UCSD-AML1 (cell line): ENCODE measurements around the gene AATF.
"Not testable (repeated sequence)": the region's sequence is repeated elsewhere in the genome, so short reads cannot be mapped to it uniquely, and the experiment has no call there.

Experiments used
- DNase-seq: peaks from one replicate; lab custom pipeline; 2025; ENCODE audit not compliant: unreplicated experiment; lab: John Stamatoyannopoulos, UW

The AATF gene

GRCh38 chr17:37073464-37073863 is 124.7 kb downstream of the AATF start:
- DNase-seq, result not testable (repeated sequence)

- no peak for DNase-seq
These were observed 130.4 kb downstream of the AATF start for GRCh38 chr17:37079065-37079708.

GRCh38 chr17:37079735-37080134 is 131.0 kb downstream of the AATF start:
- no peak for DNase-seq

GRCh38 chr17:37081287-37081686 is 132.5 kb downstream of the AATF start:
- DNase-seq, result peak; percentile 35

GRCh38 chr17:37082311-37082860 is 133.6 kb downstream of the AATF start:
- DNase-seq, result no peak

- no peak for DNase-seq
These were observed 134.2 kb downstream of the AATF start for GRCh38 chr17:37082985-37083384.

GRCh38 chr17:37083456-37083855 is 134.7 kb downstream of the AATF start:
- DNase-seq, result no peak

GRCh38 chr17:37084372-37084771 is 135.6 kb downstream of the AATF start:
- no peak for DNase-seq

GRCh38 chr17:37086334-37086733 is 137.6 kb downstream of the AATF start:
- DNase-seq, result no peak

- no peak for DNase-seq
These were observed 138.2 kb downstream of the AATF start for GRCh38 chr17:37086948-37087347.

- no peak for DNase-seq
These were observed 138.9 kb downstream of the AATF start for GRCh38 chr17:37087683-37088082.

GRCh38 chr17:37088459-37088858 is 139.7 kb downstream of the AATF start:
- no peak for DNase-seq

- DNase-seq, result no peak
These were observed 140.2 kb downstream of the AATF start for GRCh38 chr17:37088913-37089312.

GRCh38 chr17:37089956-37090355 is 141.2 kb downstream of the AATF start:
- peak; percentile 51 for DNase-seq

- DNase-seq, result no peak
These were observed 142.2 kb downstream of the AATF start for GRCh38 chr17:37090941-37091340.

- DNase-seq, result no peak
These were observed 143.3 kb downstream of the AATF start for GRCh38 chr17:37092071-37092470.

- no peak for DNase-seq
These were observed 143.9 kb downstream of the AATF start for GRCh38 chr17:37092701-37093100.

- no peak for DNase-seq
These were observed 145.6 kb downstream of the AATF start for GRCh38 chr17:37094391-37094790.

- DNase-seq, result no peak
These were observed 147.3 kb downstream of the AATF start for GRCh38 chr17:37096071-37096470.

GRCh38 chr17:37097154-37097553 is 148.4 kb downstream of the AATF start:
- no peak for DNase-seq

- no peak for DNase-seq
These were observed 149.4 kb downstream of the AATF start for GRCh38 chr17:37098152-37098551.

- DNase-seq, result no peak
These were observed 150.3 kb downstream of the AATF start for GRCh38 chr17:37098910-37099664.
